Hepatocyte (in vitro differentiated cells): ENCODE results near the gene KAT2B. TPM values are rescaled to one million over a fixed set of nuclear protein-coding genes. Genes with fewer than 3 reads are reported as not detected.

ENCODE experiments used
- DNase-seq: peaks from one replicate; pipeline ENCODE4 v3.0.0-alpha.2; 2016; ENCODE audit warnings: low spot score
- H2AFZ ChIP-seq: fragments of 200-600 bp; sonication (generic); 2 replicates; pipeline ENCODE4 v1.6.0; 2016; ENCODE audit warnings: antibody characterized with exemption, mild to moderate bottlenecking
- H3K27ac ChIP-seq: fragments of 200-600 bp; sonication (generic); 2 replicates; pipeline ENCODE4 v1.5.1; 2016; ENCODE audit warnings: mild to moderate bottlenecking
- H3K27me3 ChIP-seq: fragments of 200-600 bp; sonication (generic); 2 replicates; pipeline ENCODE4 v1.6.1; 2016
- H3K36me3 ChIP-seq: fragments of 200-600 bp; sonication (generic); replicated peaks from 2 replicates; pipeline ENCODE4 v1.5.1; 2016; ENCODE audit warnings: low read depth; ENCODE audit not compliant: insufficient read depth
- H3K4me1 ChIP-seq: fragments of 200-600 bp; sonication (generic); 2 replicates; pipeline ENCODE4 v1.5.1; 2016; ENCODE audit warnings: mild to moderate bottlenecking, moderate library complexity; ENCODE audit not compliant: insufficient read depth
- H3K4me2 ChIP-seq: fragments of 200-600 bp; sonication (generic); 2 replicates; pipeline ENCODE4 v1.6.0; 2016
- H3K4me3 ChIP-seq: fragments of 200-600 bp; sonication (generic); 2 replicates; pipeline ENCODE4 v1.5.1; 2016; ENCODE audit warnings: mild to moderate bottlenecking
- H3K79me2 ChIP-seq: fragments of 200-600 bp; sonication (generic); 2 replicates; pipeline ENCODE4 v1.6.0; 2017; ENCODE audit warnings: mild to moderate bottlenecking
- H3K9me2 ChIP-seq: fragments of 200-600 bp; sonication (generic); replicated peaks from 2 replicates; pipeline ENCODE4 v1.6.0; 2017; ENCODE audit warnings: mild to moderate bottlenecking; ENCODE audit not compliant: insufficient read depth
- H3K9me3 ChIP-seq: fragments of 200-600 bp; sonication (generic); 2 replicates; pipeline ENCODE4 v1.5.1; 2016; ENCODE audit warnings: low read depth, mild to moderate bottlenecking
- H4K20me1 ChIP-seq: fragments of 200-600 bp; sonication (generic); 2 replicates; pipeline ENCODE4 v1.6.0; 2016; ENCODE audit warnings: mild to moderate bottlenecking; ENCODE audit not compliant: insufficient read depth, poor library complexity, severe bottlenecking
- CTCF ChIP-seq: fragments of 200-600 bp; sonication (generic); IDR thresholded peaks from 2 replicates; pipeline ENCODE4 v1.5.1; 2016; ENCODE audit warnings: antibody characterized with exemption, mild to moderate bottlenecking; ENCODE audit not compliant: poor library complexity
- EZH2 ChIP-seq: fragments of 200-600 bp; sonication (generic); IDR thresholded peaks from 2 replicates; pipeline ENCODE4 v1.6.1; 2016; ENCODE audit warnings: antibody characterized with exemption, mild to moderate bottlenecking, borderline replicate concordance
- EZH2phosphoT487 ChIP-seq: fragments of 200-600 bp; sonication (generic); IDR thresholded peaks from one replicate; pipeline ENCODE4 v1.6.1; 2018; ENCODE audit warnings: antibody characterized with exemption, mild to moderate bottlenecking, low read depth, moderate library complexity; ENCODE audit not compliant: unreplicated experiment, severe bottlenecking
- WGBS: methylation state at CpG from one replicate; pipeline ENCODE4 v1.1.6; 2016; ENCODE audit warnings: low lambda C conversion rate; ENCODE audit errors: missing lambda C conversion rate; 5-methylcytosine and 5-hydroxymethylcytosine counted together
- polyA plus RNA-seq: library from polyadenylated mRNA; unstranded; fragments of >200 nt; fragmentation: Nextera tagmentation; extraction: Ambion mirVana; gene quantifications from 2 replicates; pipeline ENCODE4 v1.2.1, GENCODE V29; 2016
- total RNA-seq: library from RNA; depleted of rRNA; stranded (reverse); fragments of >200 nt; gene quantifications from 2 replicates; pipeline ENCODE4 v1.2.3, GENCODE V29; 2014

The KAT2B gene
- total and polyA plus RNA-seq, 2 experiments from 2014 or later = 11.7 to 13.3 TPM

GRCh38 chr3:20057612-20058180, 17.4 kb downstream of the KAT2B start:
- no peak overlapping the region for H3K4me3 ChIP-seq
- H3K4me2 ChIP-seq = no peak overlapping the region
- H3K4me1 ChIP-seq = peaks cover 7% of the 10 kb centered on the region
- H3K9me3 ChIP-seq = no peaks in the 10 kb centered on the region
- peaks cover 31% of the 10 kb centered on the region for H3K79me2 ChIP-seq
- peak overlapping the region; percentile 79 for H3K27ac ChIP-seq
- H3K27me3 ChIP-seq = no peaks in the 10 kb centered on the region
- TF ChIP-seq EZH2 (no peak), CTCF (no peak), EZH2phosphoT487 (no peak)
- no peak for DNase-seq
- H4K20me1 ChIP-seq = no peaks in the 10 kb centered on the region
- H3K9me2 ChIP-seq = no peaks in the 10 kb centered on the region
- WGBS = 78% methylated on average over 2 of the region's 2 CpGs
- H2AFZ ChIP-seq = no peak overlapping the region
- H3K36me3 ChIP-seq = no peaks in the 10 kb centered on the region

GRCh38 chr3:20059929-20060328, 19.7 kb downstream of the KAT2B start:
- no peak for TF ChIP-seq EZH2phosphoT487
- H3K27ac ChIP-seq = no peak overlapping the region
- DNase-seq = no peak
- no peaks in the 10 kb centered on the region for H4K20me1 ChIP-seq
- peaks cover 32% of the 10 kb centered on the region for H3K79me2 ChIP-seq
- H3K27me3 ChIP-seq = no peaks in the 10 kb centered on the region
- no peak overlapping the region for H3K4me2 ChIP-seq
- H3K9me2 ChIP-seq = no peaks in the 10 kb centered on the region
- 96% methylated on average over 3 of the region's 3 CpGs for WGBS
- H3K4me3 ChIP-seq = no peak overlapping the region
- no peaks in the 10 kb centered on the region for H3K9me3 ChIP-seq
- no peak overlapping the region for H2AFZ ChIP-seq
- H3K4me1 ChIP-seq = peaks cover 7% of the 10 kb centered on the region
- no peaks in the 10 kb centered on the region for H3K36me3 ChIP-seq

DNA sequence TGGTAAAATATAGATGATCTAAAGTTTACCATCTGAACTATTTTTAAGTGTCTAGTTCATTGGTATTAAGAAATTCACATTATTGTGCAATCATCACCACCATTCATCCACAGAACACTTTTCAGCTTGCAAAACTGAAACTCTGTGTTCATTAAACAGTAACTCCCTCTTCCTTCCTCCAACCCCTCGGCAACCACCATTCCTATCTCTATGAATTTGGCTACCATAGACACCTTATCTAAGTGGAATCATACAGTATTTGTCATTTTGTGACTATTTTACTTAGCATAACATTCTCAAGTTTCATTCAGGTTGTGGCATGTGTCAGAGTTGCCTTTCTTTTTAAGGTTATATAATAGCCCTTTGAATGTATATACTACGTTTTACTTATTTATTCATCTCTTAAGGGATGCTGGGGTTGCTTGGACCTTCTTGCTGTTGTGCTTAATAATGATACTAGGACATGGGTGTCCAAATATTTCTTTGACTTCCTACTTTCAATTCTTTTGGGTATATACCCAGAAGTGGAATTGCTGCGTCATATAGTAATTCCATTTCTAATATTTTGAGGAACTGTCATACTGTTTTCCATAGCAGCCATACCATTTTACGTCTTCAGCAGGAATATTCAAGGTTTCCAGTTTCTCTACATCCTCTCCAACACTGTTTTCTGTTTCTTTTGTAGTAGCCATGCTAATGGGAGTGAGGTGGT, 20.9 kb downstream of the KAT2B start:
- Histone ChIP-seq H4K20me1 (no peaks in the 10 kb centered on the region), H3K4me1 (peaks cover 7% of the 10 kb centered on the region), H3K4me2 (peak overlapping the region; percentile 52), H3K27me3 (no peaks in the 10 kb centered on the region), H3K79me2 (peaks cover 30% of the 10 kb centered on the region), H3K27ac (peak overlapping the region; percentile 19), H3K4me3 (no peak overlapping the region), H3K36me3 (no peaks in the 10 kb centered on the region), H3K9me3 (no peaks in the 10 kb centered on the region), H3K9me2 (no peaks in the 10 kb centered on the region), H2AFZ (no peak overlapping the region)
- DNase-seq = no peak
- 82% methylated on average over 4 of the region's 4 CpGs for WGBS
- no peak for TF ChIP-seq EZH2
- no peak for TF ChIP-seq EZH2phosphoT487
- no peak for TF ChIP-seq CTCF

DNA sequence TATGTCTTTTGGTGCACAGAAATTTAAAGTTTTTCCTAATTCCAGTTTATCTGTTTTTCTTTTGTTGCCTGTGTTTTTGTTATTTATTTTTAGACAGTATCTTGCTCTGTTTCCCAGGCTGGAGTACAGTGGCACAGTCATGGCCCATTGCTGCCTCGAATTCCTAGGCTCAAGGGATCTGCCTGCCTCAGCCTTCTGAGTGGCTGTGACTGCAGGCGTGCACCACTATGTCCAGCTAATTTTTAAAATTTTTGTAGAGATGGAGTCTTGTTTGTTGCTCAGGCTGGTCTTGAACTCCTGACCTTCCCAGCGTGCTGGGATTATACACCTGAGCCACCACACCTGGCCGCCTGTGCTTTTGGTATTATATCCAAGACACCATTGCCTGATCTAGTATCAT, 22.8 kb downstream of the KAT2B start:
- H3K4me3 ChIP-seq = no peak overlapping the region
- H2AFZ ChIP-seq = no peak overlapping the region
- peaks cover 30% of the 10 kb centered on the region for H3K79me2 ChIP-seq
- no peaks in the 10 kb centered on the region for H3K27me3 ChIP-seq
- no peaks in the 10 kb centered on the region for H3K36me3 ChIP-seq
- TF ChIP-seq EZH2phosphoT487 = no peak
- no peak for TF ChIP-seq CTCF
- TF ChIP-seq EZH2 = no peak
- H4K20me1 ChIP-seq = no peaks in the 10 kb centered on the region
- WGBS = 69% methylated on average over 4 of the region's 4 CpGs
- no peaks in the 10 kb centered on the region for H3K9me3 ChIP-seq
- DNase-seq = no peak
- no peak overlapping the region for H3K27ac ChIP-seq
- no peak overlapping the region for H3K4me2 ChIP-seq
- peaks cover 8% of the 10 kb centered on the region for H3K4me1 ChIP-seq
- H3K9me2 ChIP-seq = no peaks in the 10 kb centered on the region
